CD14-positive monocyte (primary cell): Measurements from ENCODE around the gene CHCHD10. TPM values are rescaled to one million over a fixed set of nuclear protein-coding genes. Genes with fewer than 3 reads are reported as not detected.

Experiments used
- DNase-seq, 3 donors: peaks; one replicate each; pipeline ENCODE4 v3.0.0-alpha.2; 2011 to 2022
- H2AFZ ChIP-seq: 2 replicates; pipeline ENCODE4 v1.6.0; 2012; ENCODE audit warnings: mild to moderate bottlenecking, low read depth, low read length, inconsistent platforms; ENCODE audit not compliant: insufficient read depth, poor library complexity, severe bottlenecking
- H3K27ac ChIP-seq, 2 donors: 1 replicate in 1 of 2; 2 replicates in 1 of 2; pipeline ENCODE4 v1.5.1; 2012 to 2013; ENCODE audit warnings: low read length in 2 of 2, control low read depth in 1 of 2, inconsistent platforms in 1 of 2, low read depth in 1 of 2, mild to moderate bottlenecking in 1 of 2
- H3K27me3 ChIP-seq, 2 donors: one replicate each; pipeline versions ENCODE4 v1.6.0 to v1.6.1; 2011 to 2013; ENCODE audit warnings: low read length in 2 of 2; ENCODE audit not compliant: control insufficient read depth in 2 of 2, insufficient read depth in 2 of 2
- H3K36me3 ChIP-seq, 2 donors: replicated peaks in 1 of 2; 1 replicate in 1 of 2; 2 replicates in 1 of 2; pipeline versions ENCODE4 v1.5.1 to v1.6.1; 2012 to 2013; ENCODE audit warnings: low read length in 2 of 2, control low read depth in 1 of 2, inconsistent platforms in 1 of 2, mild to moderate bottlenecking in 1 of 2; ENCODE audit not compliant: insufficient read depth in 2 of 2, control insufficient read depth in 1 of 2
- H3K4me1 ChIP-seq, 2 donors: 1 replicate in 1 of 2; 2 replicates in 1 of 2; pipeline versions ENCODE4 v1.5.1 to v1.6.1; 2012 to 2013; ENCODE audit warnings: low read length in 2 of 2, control low read depth in 1 of 2, inconsistent platforms in 1 of 2, mild to moderate bottlenecking in 1 of 2, moderate library complexity in 1 of 2; ENCODE audit not compliant: insufficient read depth in 2 of 2, control insufficient read depth in 1 of 2
- H3K4me2 ChIP-seq: replicated peaks from 2 replicates; pipeline ENCODE3; 2012; ENCODE audit warnings: low read length, moderate library complexity, mild to moderate bottlenecking; ENCODE audit not compliant: poor library complexity, severe bottlenecking; ENCODE audit errors: extremely low read depth
- H3K4me3 ChIP-seq, 3 experiments: fragments of 200-600 bp in 1 of 3; sonication (generic) in 1 of 3; replicated peaks in 1 of 3; 1 replicate in 2 of 3; 2 replicates in 1 of 3; pipeline ENCODE4 v1.5.1; 2011 to 2013; ENCODE audit warnings: low read length in 3 of 3, mild to moderate bottlenecking in 3 of 3, control low read depth in 2 of 3, low read depth in 2 of 3, inconsistent platforms in 1 of 3, moderate library complexity in 1 of 3
- H3K79me2 ChIP-seq: 2 replicates; pipeline ENCODE4 v1.6.0; 2012; ENCODE audit warnings: mild to moderate bottlenecking, control low read depth, inconsistent platforms, low read length, moderate library complexity; ENCODE audit not compliant: insufficient read depth
- H3K9ac ChIP-seq: 2 replicates; pipeline ENCODE4 v1.6.0; 2017; ENCODE audit warnings: low read length, mild to moderate bottlenecking; ENCODE audit not compliant: insufficient read depth, poor library complexity, severe bottlenecking
- H3K9me3 ChIP-seq, 2 donors: replicated peaks in 1 of 2; 1 replicate in 1 of 2; 2 replicates in 1 of 2; pipeline versions ENCODE4 v1.5.1 to v1.6.1; 2012 to 2013; ENCODE audit warnings: low read length in 2 of 2, control low read depth in 1 of 2; ENCODE audit not compliant: control insufficient read depth in 1 of 2, insufficient read depth in 1 of 2
- H4K20me1 ChIP-seq: 2 replicates; pipeline ENCODE4 v1.6.0; 2012; ENCODE audit warnings: mild to moderate bottlenecking, low read length, control low read depth, moderate library complexity; ENCODE audit not compliant: insufficient read depth
- H3K27ac Mint-ChIP-seq, 7 donors: one replicate each; pipeline ENCODE4 v1.8.0; 2020; ENCODE audit warnings: mild to moderate bottlenecking in 7 of 7, mixed read lengths in 7 of 7, moderate library complexity in 6 of 7, inconsistent platforms in 2 of 7
- H3K27me3 Mint-ChIP-seq, 3 donors: one replicate each; pipeline ENCODE4 v1.8.0; 2021 to 2022; ENCODE audit warnings: low read depth in 3 of 3, mild to moderate bottlenecking in 3 of 3, mixed read lengths in 3 of 3, moderate library complexity in 3 of 3, inconsistent platforms in 1 of 3
- H3K36me3 Mint-ChIP-seq, 2 donors: one replicate each; pipeline ENCODE4 v1.8.0; 2020; ENCODE audit warnings: mixed read lengths in 2 of 2, inconsistent platforms in 1 of 2, mild to moderate bottlenecking in 1 of 2
- H3K4me1 Mint-ChIP-seq: one replicate; pipeline ENCODE4 v1.8.0; 2020; ENCODE audit warnings: mild to moderate bottlenecking, mixed read lengths
- H3K4me3 Mint-ChIP-seq, 2 donors: one replicate each; pipeline ENCODE4 v1.8.0; 2020; ENCODE audit warnings: mild to moderate bottlenecking in 2 of 2, mixed read lengths in 2 of 2, moderate library complexity in 1 of 2
- H3K9me3 Mint-ChIP-seq, 7 donors: one replicate each; pipeline ENCODE4 v1.8.0; 2020 to 2022; ENCODE audit warnings: mixed read lengths in 7 of 7, mild to moderate bottlenecking in 6 of 7, moderate library complexity in 6 of 7, inconsistent platforms in 2 of 7
- CTCF ChIP-seq: fragments of 200-600 bp; IDR thresholded peaks from one replicate; pipeline ENCODE4 v1.8.0; 2022; ENCODE audit warnings: antibody characterized with exemption, mild to moderate bottlenecking
- WGBS: methylation state at CpG from one replicate; pipeline ENCODE4 v1.1.5; 2013; ENCODE audit warnings: missing lambda C conversion rate; ENCODE audit not compliant: insufficient coverage; 5-methylcytosine and 5-hydroxymethylcytosine counted together
- intact Hi-C, 2 donors: fragments of 100-400 bp; cut with micrococcal nuclease; formaldehyde crosslinking; loops; one replicate each; pipeline versions ENCODE4 v1.15.0 to v1.15.1; 2023
- polyA plus RNA-seq, 3 donors: library from polyadenylated mRNA; depleted of rRNA in 1 of 3; unstranded in 2 of 3; stranded (reverse) in 1 of 3; fragments of 300-500 nt in 2 of 3; fragments of >200 nt in 1 of 3; fragmentation: Illumina TruSeq in 2 of 3; gene quantifications; 1 replicate in 2 of 3; 2 replicates in 1 of 3; pipeline ENCODE4 v1.2.3, GENCODE V29; 2012 to 2021

The CHCHD10 gene
- polyA plus RNA-seq, 3 donors = 15.3 to 46.7 (median 26.8) TPM

DNA sequence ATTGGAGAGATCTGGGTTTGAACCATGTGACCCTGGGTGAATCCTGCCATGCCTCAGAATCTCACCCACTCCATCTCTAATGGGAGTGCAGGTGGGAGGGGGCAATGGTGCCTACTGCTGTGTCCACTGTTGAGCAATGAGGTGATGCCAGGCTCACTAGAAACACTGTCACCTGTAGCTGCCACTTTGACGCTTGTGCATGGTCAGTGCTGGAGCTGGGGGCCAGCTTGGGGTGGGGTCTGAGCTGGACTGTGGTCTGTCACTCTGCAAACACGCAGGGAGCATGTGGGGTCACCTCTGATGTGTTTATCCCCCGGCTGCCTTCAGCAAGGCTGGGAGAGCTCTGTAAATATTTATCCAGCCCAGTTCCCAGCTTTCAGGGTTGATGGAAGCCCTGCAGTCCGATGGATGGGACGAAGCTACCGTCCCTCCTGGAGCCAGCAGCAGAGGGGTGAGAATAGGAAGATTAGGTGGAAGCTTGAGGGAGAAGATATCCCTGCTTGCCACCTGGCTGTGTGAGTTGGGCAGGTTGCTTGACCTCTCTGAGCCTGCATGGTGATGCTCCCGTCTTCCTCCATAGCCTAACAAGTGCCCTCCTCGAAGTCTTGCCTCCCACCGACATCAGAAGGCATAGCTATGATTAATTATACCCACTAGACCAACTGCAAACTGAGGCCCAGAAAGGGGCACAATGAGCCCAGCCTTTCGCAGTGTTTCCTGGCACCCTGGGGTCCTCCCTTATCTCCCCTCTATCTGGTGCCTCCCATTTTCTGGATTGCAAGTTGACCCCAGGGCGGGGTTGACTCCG, 6.5 kb upstream of the CHCHD10 start:
- Histone ChIP-seq H3K9ac (no peak overlapping the region), H3K4me2 (no peak overlapping the region), H4K20me1 (no peaks in the 10 kb centered on the region), H3K27ac (no peak overlapping the region), H3K4me1 (peaks cover 10 to 16% of the 10 kb centered on the region in 2 donors), H3K79me2 (no peaks in the 10 kb centered on the region), H3K27me3 (peaks cover 7 to 23% of the 10 kb centered on the region in 2 donors), H3K4me3 (no peak overlapping the region), H2AFZ (no peak overlapping the region), H3K9me3 (no peaks in the 10 kb centered on the region), H3K36me3 (no peaks in the 10 kb centered on the region)
- Mint-ChIP-seq H3K27ac (no peak overlapping the region), H3K4me3 (no peak overlapping the region), H3K4me1 (peaks cover 8% of the 10 kb centered on the region), H3K36me3 (peaks cover 0 to 5% of the 10 kb centered on the region in 2 donors), H3K9me3 (peaks cover 0 to 6% (median 3%) of the 10 kb centered on the region in 7 donors), H3K27me3 (peaks cover 30 to 31% (median 31%) of the 10 kb centered on the region in 3 donors)
- 95% methylated on average over 8 of the region's 12 CpGs for WGBS
- no peak for TF ChIP-seq CTCF
- intact Hi-C loops = no loop called here
- no peak for DNase-seq

GRCh38 chr22:23773483-23774113, 5.8 kb upstream of the CHCHD10 start:
- Histone ChIP-seq H3K9ac (no peak overlapping the region), H3K36me3 (no peaks in the 10 kb centered on the region), H4K20me1 (no peaks in the 10 kb centered on the region), H2AFZ (no peak overlapping the region), H3K27me3 (peaks cover 7 to 23% of the 10 kb centered on the region in 2 donors), H3K9me3 (no peaks in the 10 kb centered on the region), H3K79me2 (no peaks in the 10 kb centered on the region), H3K4me1 (peaks cover 11 to 18% of the 10 kb centered on the region in 2 donors), H3K4me3 (no peak overlapping the region), H3K27ac (no peak overlapping the region), H3K4me2 (no peak overlapping the region)
- no peak for DNase-seq
- H3K4me3 Mint-ChIP-seq = peak overlapping the region; percentile 20 to 88
- intact Hi-C loops = no loop called here
- H3K4me1 Mint-ChIP-seq = peaks cover 8% of the 10 kb centered on the region
- peaks cover 0 to 5% of the 10 kb centered on the region in 2 donors for H3K36me3 Mint-ChIP-seq
- no peak overlapping the region for H3K27ac Mint-ChIP-seq
- peaks cover 0 to 6% (median 3%) of the 10 kb centered on the region in 7 donors for H3K9me3 Mint-ChIP-seq
- 90% methylated on average over 4 of the region's 7 CpGs for WGBS
- peaks cover 30 to 33% (median 31%) of the 10 kb centered on the region in 3 donors for H3K27me3 Mint-ChIP-seq
- TF ChIP-seq CTCF = no peak
